CD4-positive, alpha-beta T cell (primary cell): ENCODE data around the gene CENPP. TPM values are rescaled to one million over a fixed set of nuclear protein-coding genes. Genes with fewer than 3 reads are reported as not detected.

Experiments
- ATAC-seq: fragments of 200-7000 bp; cut with Tn5 transposase; one replicate; pipeline ENCODE4 v1.10.0; 2022; ENCODE audit warnings: mild to moderate bottlenecking; ENCODE audit not compliant: poor library complexity
- CTCF ChIA-PET: fragments of 350-600 bp; sonication (Branson Sonifier 250); formaldehyde crosslinking; loops from one replicate; lab custom pipeline; 2021; ENCODE audit warnings: antibody characterized with exemption, inconsistent platforms; lab: Charles Lee
- POLR2A ChIA-PET: fragments of 350-600 bp; sonication (Branson Sonifier 250); formaldehyde crosslinking; loops from one replicate; lab custom pipeline; 2021; ENCODE audit warnings: antibody characterized with exemption, inconsistent platforms; lab: Charles Lee
- DNase-seq, 14 experiments: peaks; one replicate each; pipeline ENCODE4 v3.0.0-alpha.2; 2013 to 2020; ENCODE audit warnings: mixed read lengths in 2 of 14
- H3K27ac ChIP-seq, 2 donors: one replicate each; pipeline versions ENCODE4 v1.5.1 to v1.7.0; 2013; ENCODE audit warnings: low read length in 2 of 2, low read depth in 1 of 2, mild to moderate bottlenecking in 1 of 2
- H3K27me3 ChIP-seq, 2 experiments: 1 replicate in 1 of 2; 2 replicates in 1 of 2; pipeline versions ENCODE4 v1.6.1 to v1.7.0; 2013; ENCODE audit warnings: low read length in 2 of 2, control low read depth in 1 of 2, mild to moderate bottlenecking in 1 of 2, moderate library complexity in 1 of 2; ENCODE audit not compliant: insufficient read depth in 2 of 2, control insufficient read depth in 1 of 2
- H3K36me3 ChIP-seq: one replicate; pipeline ENCODE4 v1.6.1; 2013; ENCODE audit warnings: low read length, control low read depth; ENCODE audit not compliant: insufficient read depth
- H3K4me1 ChIP-seq: one replicate; pipeline ENCODE4 v1.6.1; 2013; ENCODE audit warnings: low read length, control low read depth; ENCODE audit not compliant: insufficient read depth
- H3K4me3 ChIP-seq: one replicate; pipeline ENCODE4 v1.5.1; 2013; ENCODE audit warnings: mild to moderate bottlenecking, low read length, moderate library complexity
- H3K9me3 ChIP-seq, 2 experiments: 1 replicate in 1 of 2; 2 replicates in 1 of 2; pipeline versions ENCODE4 v1.6.1 to v1.7.0; 2013; ENCODE audit warnings: low read length in 2 of 2, mild to moderate bottlenecking in 2 of 2, control low read depth in 1 of 2, moderate library complexity in 1 of 2; ENCODE audit not compliant: control insufficient read depth in 1 of 2, insufficient read depth in 1 of 2
- H3K27ac Mint-ChIP-seq: one replicate; pipeline ENCODE4 v1.8.0; 2020; ENCODE audit warnings: mixed read lengths
- H3K27me3 Mint-ChIP-seq: one replicate; pipeline ENCODE4 v1.8.0; 2021; ENCODE audit warnings: mixed read lengths
- H3K36me3 Mint-ChIP-seq: one replicate; pipeline ENCODE4 v1.8.0; 2021; ENCODE audit warnings: low read depth, mixed read lengths
- H3K4me1 Mint-ChIP-seq: one replicate; pipeline ENCODE4 v1.8.0; 2021; ENCODE audit warnings: low read depth, mixed read lengths
- H3K4me3 Mint-ChIP-seq: one replicate; pipeline ENCODE4 v1.8.0; 2020; ENCODE audit warnings: mild to moderate bottlenecking, mixed read lengths
- H3K9me3 Mint-ChIP-seq: one replicate; pipeline ENCODE4 v1.8.0; 2020; ENCODE audit warnings: mixed read lengths
- intact Hi-C, 2 experiments: fragments of 100-400 bp; cut with DNase I in 1 of 2; cut with micrococcal nuclease in 1 of 2; formaldehyde crosslinking; loops; one replicate each; pipeline versions ENCODE4 v1.15.1 to v1.9.0; 2023 to 2025; cut with DNase I, micrococcal nuclease
- total RNA-seq, 174 experiments: library from RNA in 2 of 174; stranded (reverse) in 2 of 174; gene quantifications; one replicate each; pipeline ENCODE4 v1.2.3 and lab custom pipeline; 2021 to 2026
- TF ChIP-seq, protein P1 (sequence below): fragments of 200-600 bp; IDR thresholded peaks from one replicate; pipeline ENCODE4 v1.8.0; 2022; ENCODE audit warnings: antibody characterized with exemption, mild to moderate bottlenecking

Gene CENPP
- total RNA-seq, 2 experiments from 2014 or later: 4.8 TPM

DNA sequence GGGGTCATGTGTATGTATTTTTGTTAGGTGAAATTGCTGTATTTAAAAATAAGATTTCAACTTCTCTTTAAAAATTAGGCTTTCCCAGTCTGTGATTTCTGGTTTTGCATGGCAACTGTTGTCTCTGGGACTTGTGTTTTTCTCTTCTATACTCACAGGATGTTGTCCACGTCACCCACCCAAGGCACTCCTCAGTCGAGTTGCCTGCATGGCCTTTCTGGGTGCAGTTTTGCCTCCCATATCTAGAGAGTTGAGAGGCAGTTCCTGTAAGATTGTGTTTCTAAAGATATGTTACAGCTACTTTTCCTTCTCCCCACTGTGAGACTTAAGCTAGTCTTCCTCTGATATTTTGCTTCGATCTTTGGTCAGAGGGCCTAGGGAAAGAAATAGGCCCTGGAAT, 158.8 kb downstream of the CENPP start:
- Histone ChIP-seq H3K27me3 (no peaks in the 10 kb centered on the region), H3K27ac (no peak overlapping the region), H3K36me3 (no peaks in the 10 kb centered on the region), H3K4me3 (no peak overlapping the region), H3K4me1 (no peaks in the 10 kb centered on the region), H3K9me3 (no peaks in the 10 kb centered on the region)
- Mint-ChIP-seq H3K4me1 (no peaks in the 10 kb centered on the region), H3K4me3 (no peak overlapping the region), H3K36me3 (no peaks in the 10 kb centered on the region), H3K9me3 (no peaks in the 10 kb centered on the region), H3K27me3 (no peaks in the 10 kb centered on the region), H3K27ac (no peak overlapping the region)
- ATAC-seq (no peak), DNase-seq (no peak)
- TF ChIP-seq, protein P1, sequence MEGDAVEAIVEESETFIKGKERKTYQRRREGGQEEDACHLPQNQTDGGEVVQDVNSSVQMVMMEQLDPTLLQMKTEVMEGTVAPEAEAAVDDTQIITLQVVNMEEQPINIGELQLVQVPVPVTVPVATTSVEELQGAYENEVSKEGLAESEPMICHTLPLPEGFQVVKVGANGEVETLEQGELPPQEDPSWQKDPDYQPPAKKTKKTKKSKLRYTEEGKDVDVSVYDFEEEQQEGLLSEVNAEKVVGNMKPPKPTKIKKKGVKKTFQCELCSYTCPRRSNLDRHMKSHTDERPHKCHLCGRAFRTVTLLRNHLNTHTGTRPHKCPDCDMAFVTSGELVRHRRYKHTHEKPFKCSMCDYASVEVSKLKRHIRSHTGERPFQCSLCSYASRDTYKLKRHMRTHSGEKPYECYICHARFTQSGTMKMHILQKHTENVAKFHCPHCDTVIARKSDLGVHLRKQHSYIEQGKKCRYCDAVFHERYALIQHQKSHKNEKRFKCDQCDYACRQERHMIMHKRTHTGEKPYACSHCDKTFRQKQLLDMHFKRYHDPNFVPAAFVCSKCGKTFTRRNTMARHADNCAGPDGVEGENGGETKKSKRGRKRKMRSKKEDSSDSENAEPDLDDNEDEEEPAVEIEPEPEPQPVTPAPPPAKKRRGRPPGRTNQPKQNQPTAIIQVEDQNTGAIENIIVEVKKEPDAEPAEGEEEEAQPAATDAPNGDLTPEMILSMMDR: no peak
- ChIA-PET CTCF (no interaction called here), POLR2A (interaction anchor here (1.1 kb wide), 1 partner anchor 18 kb away, joined by 3 read pairs; no protein-coding TSS in a partner anchor)
- intact Hi-C loops: no loop called here

DNA sequence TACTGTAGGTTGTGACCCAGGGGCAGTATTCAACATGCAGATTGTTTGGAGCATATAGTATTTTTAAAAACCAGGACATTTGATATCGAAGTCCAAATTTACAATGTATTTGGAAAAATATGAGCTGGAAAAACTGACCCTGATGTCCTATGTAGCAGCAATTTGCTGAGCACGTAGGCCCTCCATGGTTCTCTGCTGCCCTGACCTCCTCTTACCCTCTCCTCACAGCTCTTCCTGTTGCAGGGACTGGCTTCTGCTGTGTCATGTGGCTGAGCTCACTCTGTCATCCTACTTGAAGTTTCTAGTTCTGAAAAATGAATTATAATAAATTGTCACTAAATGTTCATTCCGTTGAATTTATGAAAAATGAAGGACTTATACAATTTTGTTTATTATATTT, 160.6 kb downstream of the CENPP start:
- ATAC-seq: no peak
- TF ChIP-seq, protein P1: no peak
- no peaks in the 10 kb centered on the region for H3K27me3 Mint-ChIP-seq
- no peak overlapping the region for H3K4me3 Mint-ChIP-seq
- H3K36me3 Mint-ChIP-seq: no peaks in the 10 kb centered on the region
- no peak overlapping the region for H3K27ac Mint-ChIP-seq
- H3K4me3 ChIP-seq: no peak overlapping the region
- no peak overlapping the region for H3K27ac ChIP-seq
- intact Hi-C loops: no loop called here
- H3K4me1 Mint-ChIP-seq: no peaks in the 10 kb centered on the region
- no peaks in the 10 kb centered on the region for H3K9me3 ChIP-seq
- H3K4me1 ChIP-seq: no peaks in the 10 kb centered on the region
- DNase-seq: no peak
- ChIA-PET POLR2A (no interaction called here), CTCF (interaction anchor here (1.8 kb wide), 1 partner anchor 9 kb away, joined by 4 read pairs; no protein-coding TSS in a partner anchor)
- H3K9me3 Mint-ChIP-seq: no peaks in the 10 kb centered on the region
- no peaks in the 10 kb centered on the region for H3K27me3 ChIP-seq
- H3K36me3 ChIP-seq: no peaks in the 10 kb centered on the region

DNA sequence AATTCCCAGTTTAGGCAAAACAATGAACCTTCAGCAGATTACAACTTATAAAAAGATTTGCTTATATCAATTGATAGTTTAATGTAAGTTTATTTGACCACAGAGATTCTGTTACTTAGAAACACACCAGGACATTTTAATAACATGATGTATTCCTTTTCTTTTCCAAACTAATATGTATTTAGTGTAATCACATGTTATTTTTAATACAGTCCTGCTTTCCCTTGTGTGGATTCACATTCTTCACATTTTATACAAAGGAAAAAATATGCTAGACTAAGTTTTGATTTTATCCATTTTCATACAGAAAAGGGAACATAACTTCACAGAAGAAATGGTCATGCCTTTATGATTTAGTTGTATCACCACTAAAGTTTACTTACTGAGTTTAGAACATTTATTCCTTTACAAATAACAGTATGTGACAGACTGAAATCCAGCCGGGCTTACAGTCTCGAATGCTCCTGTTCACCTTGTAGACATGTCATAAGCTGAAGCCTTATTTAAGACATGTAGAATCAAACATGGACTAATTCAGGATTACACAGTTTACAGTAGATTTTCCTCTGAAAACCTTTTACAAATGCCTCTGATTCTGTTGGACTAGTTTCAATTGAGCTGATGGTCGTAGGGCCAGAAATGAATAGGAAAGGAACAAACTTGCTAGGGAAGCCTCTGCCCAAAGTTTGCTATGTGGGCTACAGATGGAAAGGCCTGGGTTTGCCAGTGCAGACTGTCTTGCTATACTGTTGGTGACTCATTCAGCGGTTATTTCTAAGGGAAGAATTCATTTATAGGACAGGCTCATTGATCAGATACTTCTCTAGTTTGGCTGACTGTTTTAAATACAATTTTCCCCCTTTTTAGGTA, 163.2 kb downstream of the CENPP start:
- Mint-ChIP-seq H3K4me3 (no peak overlapping the region), H3K36me3 (no peaks in the 10 kb centered on the region), H3K27ac (no peak overlapping the region), H3K9me3 (no peaks in the 10 kb centered on the region), H3K27me3 (no peaks in the 10 kb centered on the region), H3K4me1 (no peaks in the 10 kb centered on the region)
- intact Hi-C loops: no loop called here
- no peaks in the 10 kb centered on the region for H3K27me3 ChIP-seq
- no peaks in the 10 kb centered on the region for H3K36me3 ChIP-seq
- H3K27ac ChIP-seq: no peak overlapping the region
- no peaks in the 10 kb centered on the region for H3K9me3 ChIP-seq
- no peak overlapping the region for H3K4me3 ChIP-seq
- ATAC-seq (no peak), DNase-seq (no peak)
- ChIA-PET POLR2A (no interaction called here), CTCF (no interaction called here)
- H3K4me1 ChIP-seq: no peaks in the 10 kb centered on the region
- TF ChIP-seq, protein P1: no peak
